Heart left ventricle (tissue), 13 donors: ENCODE data around the gene LLGL2.

Experiments
- CTCF ChIP-seq, 12 donors: fragments of 200-600 bp; sonication (generic) in 4 of 12; IDR thresholded peaks; one replicate each; pipeline versions ENCODE4 v1.5.0 to v1.8.0; 2018 to 2022; ENCODE audit warnings: antibody characterized with exemption in 12 of 12, mild to moderate bottlenecking in 5 of 12
- POLR2A ChIP-seq, 2 donors: fragments of 450-650 bp; IDR thresholded peaks; one replicate each; pipeline ENCODE4 v1.6.1; 2017; ENCODE audit warnings: antibody characterized with exemption in 2 of 2, mild to moderate bottlenecking in 2 of 2, moderate library complexity in 2 of 2
- donor health status: ischemic (EF 13 %, LVEDD 7.1; RV severe dilation, severe dysfunction).
- donor health status: DM: no; HTN: yes; CAD: no.
- donor health status: DM: no; HTN: no; CAD: no.
- donor health status: ischemic (EF 25% LVEDD 6.9; RV normal size, moderate dysfunction).
- donor health status: ischemic (EF 25% LVEDD 5.7; RV mildly dilated, moderate dysfunction).
- donor health status: ischemic (EF 35%, LVEDD 5.7; RV mildly dilated, moderate dysfunction).
- donor health status: nonischemic (EF 11% LVEDD 7.7; RV severe dilation, severe dysfunction).
- donor health status: DM: yes; HTN: yes; CAD: no.
- donor health status: PGD.
- donor health status: ischemic (EF 29% LVEDD 5.4; RV normal size, mild dysfunction).
- donor health status: nonischemic (EF 23%, LVEDD 6.1; RV moderate dilation, normal function).

- TF ChIP-seq CTCF (IDR thresholded peaks at IDR 0.05) (peak; percentile 31 to 69 (median 50)), POLR2A (IDR thresholded peaks at IDR 0.05) (no peak)
These were observed at the start of gene LLGL2 for GRCh38 chr17:75524970-75525805.
